HG02610 (cell line): ENCODE results near the gene GIMAP4.
"Not testable (repeated sequence)": the region's sequence is repeated elsewhere in the genome, so short reads cannot be mapped to it uniquely, and the experiment has no call there.

Experiments used
- ATAC-seq: cut with Tn5 transposase; IDR thresholded peaks from one replicate; pipeline ENCODE4 v1.9.1; 2021; ENCODE audit warnings: mild to moderate bottlenecking, moderate library complexity; ENCODE audit not compliant: unreplicated experiment

GIMAP4 gene

DNA sequence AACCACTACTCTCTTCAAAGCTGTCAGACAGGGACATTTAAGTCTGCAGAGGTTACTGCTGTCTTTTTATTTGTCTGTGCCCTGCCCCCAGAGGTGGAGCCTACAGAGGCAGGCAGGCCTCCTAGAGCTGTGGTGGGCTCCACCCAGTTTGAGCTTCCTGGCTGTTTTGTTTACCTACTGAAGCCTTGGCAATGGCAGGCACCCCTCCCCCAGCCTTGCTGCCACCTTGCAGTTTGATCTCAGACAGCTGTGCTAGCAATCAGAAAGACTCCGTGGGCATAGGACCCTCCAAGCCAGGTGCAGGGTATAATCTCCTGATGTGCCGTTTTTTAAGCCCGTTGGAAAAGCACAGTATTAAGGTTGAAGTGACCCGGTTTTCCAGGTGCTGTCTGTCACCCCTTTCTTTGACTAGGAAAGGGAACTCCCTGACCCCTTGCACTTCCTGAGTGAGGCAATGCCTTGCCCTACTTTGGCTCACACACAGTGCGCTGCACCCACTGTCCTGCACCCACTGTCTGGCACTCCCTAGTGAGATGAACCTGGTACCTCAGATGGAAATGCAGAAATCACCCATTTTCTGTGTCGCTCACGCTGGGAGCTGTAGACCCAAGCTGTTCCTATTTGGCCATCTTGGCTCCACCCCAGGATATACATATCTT lies 12.9 kb downstream of the GIMAP4 start:
- not testable (repeated sequence) for ATAC-seq

GRCh38 chr7:150580638-150581394 lies 13.6 kb downstream of the GIMAP4 start:
- ATAC-seq = no peak

GRCh38 chr7:150585199-150585598 lies 18.0 kb downstream of the GIMAP4 start:
- ATAC-seq = no peak

DNA sequence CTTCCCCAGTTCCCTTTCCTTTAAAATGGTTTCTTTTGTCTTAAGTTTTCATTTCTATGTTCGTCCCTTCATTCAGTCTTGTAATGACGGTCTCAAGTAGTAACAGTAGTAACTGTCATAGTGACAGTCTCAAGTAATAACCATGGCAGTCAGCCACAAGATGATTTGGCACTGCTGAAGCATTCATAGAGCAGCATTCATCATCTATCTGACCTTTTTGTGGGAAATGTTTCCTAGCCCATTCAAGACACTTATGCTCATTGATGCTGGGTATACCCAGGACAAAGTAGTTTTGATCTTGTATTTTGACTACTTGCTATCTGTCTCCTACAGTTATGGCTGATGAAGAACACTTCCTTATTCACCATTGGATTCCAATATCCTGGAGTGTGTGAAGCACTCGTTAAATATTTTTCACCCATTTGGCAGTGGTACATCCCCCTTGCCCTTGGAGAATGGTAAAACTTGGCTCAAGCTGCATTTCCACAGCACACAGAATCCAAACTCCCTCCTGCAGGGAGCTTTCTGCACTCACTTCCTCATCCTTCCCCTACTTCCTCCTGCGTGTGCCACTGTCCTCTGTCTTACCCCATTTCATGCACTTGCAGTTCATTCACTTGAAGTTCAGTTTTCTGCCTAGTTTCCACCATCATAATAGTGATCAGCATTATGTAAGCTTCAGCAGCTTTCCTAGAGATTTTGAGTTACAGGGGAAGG lies 19.0 kb downstream of the GIMAP4 start:
- ATAC-seq = no peak

GRCh38 chr7:150586785-150587152 lies 19.6 kb downstream of the GIMAP4 start:
- no peak for ATAC-seq

- no peak for ATAC-seq
These were observed 20.4 kb downstream of the GIMAP4 start for GRCh38 chr7:150587551-150587950.

DNA sequence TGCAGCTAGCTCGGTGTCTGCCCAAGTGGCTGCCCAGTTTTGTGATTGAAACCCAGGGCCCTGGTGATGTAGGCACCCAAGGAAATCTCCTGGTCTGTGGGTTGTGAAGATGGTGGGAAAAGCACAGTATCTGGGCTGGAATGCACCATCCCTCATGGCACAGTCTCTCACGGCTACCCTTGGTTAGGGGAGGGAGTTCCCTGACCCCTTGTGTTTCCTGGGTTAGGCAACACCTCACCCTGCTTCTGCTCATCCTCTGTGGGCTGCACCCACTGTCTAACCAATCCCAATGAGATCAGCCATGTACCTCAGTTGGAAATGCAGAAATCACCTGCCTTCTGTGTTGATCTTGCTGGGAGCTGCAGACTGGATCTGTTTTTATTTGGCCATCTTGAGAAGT lies 27.6 kb downstream of the GIMAP4 start:
- no peak for ATAC-seq

- ATAC-seq = no peak
These were observed 28.2 kb downstream of the GIMAP4 start for GRCh38 chr7:150595361-150595760.

GRCh38 chr7:150603600-150603999 lies 36.4 kb downstream of the GIMAP4 start:
- not testable (repeated sequence) for ATAC-seq

- ATAC-seq = no peak
These were observed 43.0 kb downstream of the GIMAP4 start for GRCh38 chr7:150610233-150610632.

DNA sequence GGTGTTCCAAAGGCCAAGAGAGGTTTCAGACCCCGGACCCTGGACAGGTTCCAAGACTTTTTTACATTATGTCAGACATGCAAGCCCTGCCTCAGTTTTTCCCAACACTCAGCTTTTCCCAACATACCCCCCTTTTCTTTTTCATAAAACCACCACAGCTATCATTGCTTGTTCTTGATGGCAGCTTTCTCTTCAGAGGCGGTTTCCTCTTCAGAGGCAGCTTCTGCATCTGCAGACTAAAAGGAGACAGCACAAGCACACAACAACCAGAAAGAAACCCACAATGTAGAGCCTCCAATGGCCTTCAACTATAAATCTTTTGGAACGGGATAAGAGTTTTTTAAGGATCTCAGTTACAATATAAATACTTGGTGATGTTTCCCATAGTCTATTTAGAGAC lies 45.7 kb downstream of the GIMAP4 start:
- ATAC-seq = no peak

GRCh38 chr7:150613880-150614279 lies 46.7 kb downstream of the GIMAP4 start:
- ATAC-seq = no peak

- ATAC-seq = not testable (repeated sequence)
These were observed 47.2 kb downstream of the GIMAP4 start for GRCh38 chr7:150614426-150614825.

DNA sequence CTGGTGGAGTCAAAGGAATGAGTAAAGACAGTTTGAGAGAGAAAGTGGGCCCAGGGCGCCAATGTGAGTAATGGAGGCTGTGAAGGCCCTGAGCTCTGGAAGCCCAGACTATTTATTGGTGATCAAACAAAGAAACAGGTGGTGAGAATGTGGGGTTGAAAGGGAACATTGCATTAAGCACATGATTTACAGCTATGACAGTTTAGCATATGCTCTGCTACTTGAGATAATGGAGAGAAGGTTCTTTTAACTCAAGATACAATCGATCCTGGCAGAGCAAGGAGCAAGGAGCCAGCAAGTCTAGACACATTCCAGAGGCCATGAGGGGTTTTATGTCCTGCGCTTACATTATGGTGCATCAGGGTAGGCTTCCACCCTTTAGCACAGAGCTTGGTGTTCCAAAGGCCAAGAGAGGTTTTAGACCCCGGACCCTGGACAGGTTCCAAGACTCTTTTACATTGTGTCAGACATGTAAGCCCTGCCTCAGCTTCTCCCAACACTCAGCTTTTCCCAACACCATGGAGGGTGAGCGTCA lies 48.1 kb downstream of the GIMAP4 start:
- not testable (repeated sequence) for ATAC-seq

- no peak for ATAC-seq
These were observed 52.9 kb downstream of the GIMAP4 start for GRCh38 chr7:150620061-150620460.

DNA sequence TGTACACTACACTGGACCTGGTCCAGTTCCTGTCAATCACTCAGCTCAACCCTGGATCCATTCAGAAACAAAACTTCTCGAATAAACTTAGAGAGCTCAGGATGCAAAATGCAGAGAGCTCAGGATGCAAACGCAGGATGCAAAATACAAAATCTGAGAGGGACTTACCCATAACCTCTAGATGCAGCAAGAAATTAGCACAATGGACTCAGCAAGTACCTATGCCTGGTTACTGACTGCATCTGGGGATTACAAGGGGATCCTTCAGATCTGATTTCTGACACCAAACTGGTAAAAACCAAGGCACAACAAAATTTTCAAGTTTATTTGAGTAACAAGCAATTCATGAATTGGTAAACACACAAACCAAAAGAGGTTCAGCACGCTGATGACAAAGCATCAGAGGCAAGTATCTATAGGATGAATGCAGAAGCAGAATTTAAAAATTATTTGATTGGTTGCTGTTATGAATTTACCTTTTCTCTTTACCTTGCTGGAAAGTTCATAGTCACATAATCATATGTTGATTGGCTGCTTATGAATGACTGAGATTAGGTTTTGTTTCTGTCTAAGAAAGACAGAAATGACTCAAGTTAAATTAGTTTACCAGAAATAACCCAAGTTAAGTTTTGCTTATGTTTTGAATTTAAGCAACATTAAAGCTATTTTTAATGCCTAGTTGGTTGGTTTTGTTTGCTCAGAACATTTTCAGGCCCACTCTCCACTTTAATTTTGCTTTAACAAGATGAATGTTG lies 53.6 kb downstream of the GIMAP4 start:
- ATAC-seq = peak; percentile 74

GRCh38 chr7:150621376-150621775 lies 54.2 kb downstream of the GIMAP4 start:
- ATAC-seq = peak; percentile 72
